HCT116 (cell line): ENCODE results near the gene ELP1. TPM values are rescaled to one million over a fixed set of nuclear protein-coding genes. Genes with fewer than 3 reads are reported as not detected.

Experiments used
- ATAC-seq: fragments of 200-7000 bp; cut with Tn5 transposase; 2 replicates; pipeline ENCODE4 v1.9.1; 2020; ENCODE audit warnings: mild to moderate bottlenecking, moderate library complexity
- BruUV-seq: library from RNA; stranded (reverse); fragments of 400-500 nt; replicated peaks from 2 replicates; lab custom pipeline; 2021; lab: Mats Ljungman, UMichigan
- CTCF ChIA-PET: fragments of 300-600 bp; sonication (Branson Sonifier 250); formaldehyde crosslinking; loops from one replicate; lab custom pipeline; 2021; ENCODE audit warnings: antibody characterized with exemption; lab: Charles Lee
- POLR2A ChIA-PET: fragments of 300-600, 350-600 bp; sonication (Branson Sonifier 250); formaldehyde crosslinking; loops from one replicate; lab custom pipeline; 2021; ENCODE audit warnings: antibody characterized with exemption; lab: Charles Lee
- RAD21 ChIA-PET, 2 experiments: fragments of 300-600 bp; sonication (Branson Sonifier 250); formaldehyde crosslinking; loops; one replicate each; lab custom pipeline; 2023; ENCODE audit warnings: low total read pairs in 2 of 2; ENCODE audit not compliant: uncharacterized antibody in 2 of 2, unreplicated experiment in 2 of 2, low non-redundant PET in 1 of 2; lab: Charles Lee
- DNase-seq: peaks from one replicate; pipeline ENCODE4 v3.0.0-alpha.2; 2010; ENCODE audit warnings: low read depth, low spot score
- H2AFZ ChIP-seq: fragments of 200-600 bp; shearing (Covaris generic), sonication (generic); 2 replicates; pipeline ENCODE4 v1.6.1; 2017; ENCODE audit warnings: low read depth, mixed run types, mixed read lengths, antibody characterized with exemption, low read length; ENCODE audit not compliant: poor library complexity, severe bottlenecking
- H3K27ac ChIP-seq: 2 replicates; pipeline ENCODE4 v1.5.1; 2012; ENCODE audit warnings: low read depth, low read length
- H3K27me3 ChIP-seq: fragments of 200-600 bp; sonication (generic); 2 replicates; pipeline ENCODE4 v1.6.1; 2016; ENCODE audit warnings: mixed run types, low read length, mixed read lengths; ENCODE audit not compliant: insufficient read depth
- H3K36me3 ChIP-seq, 2 experiments: fragments of 200-500 bp in 1 of 2; fragments of 200-600 bp in 1 of 2; sonication (Bioruptor generic) in 1 of 2; sonication (generic) in 1 of 2; 2 replicates each; pipeline versions ENCODE4 v1.5.1 to v1.6.1; 2014 to 2016; ENCODE audit warnings: low read length in 2 of 2, inconsistent platforms in 1 of 2, mixed read lengths in 1 of 2, mixed run types in 1 of 2; ENCODE audit not compliant: insufficient read depth in 2 of 2, control insufficient read depth in 1 of 2
- H3K4me1 ChIP-seq, 2 experiments: fragments of 200-600 bp in 1 of 2; sonication (generic) in 1 of 2; 2 replicates each; pipeline versions ENCODE4 v1.5.1 to v1.6.1; 2012 to 2017; ENCODE audit warnings: low read length in 2 of 2, inconsistent platforms in 1 of 2, mild to moderate bottlenecking in 1 of 2, mixed read lengths in 1 of 2, mixed run types in 1 of 2, moderate library complexity in 1 of 2; ENCODE audit not compliant: insufficient read depth in 2 of 2, control insufficient read depth in 1 of 2
- H3K4me2 ChIP-seq: fragments of 200-600 bp; sonication (generic); 2 replicates; pipeline ENCODE4 v1.6.1; 2017; ENCODE audit warnings: mixed run types, low read length, mixed read lengths
- H3K4me3 ChIP-seq, 2 experiments: fragments of 200-600 bp in 1 of 2; sonication (generic) in 1 of 2; replicated peaks in 1 of 2; 2 replicates each; pipeline ENCODE4 v1.5.1; 2011 to 2016; ENCODE audit warnings: low read length in 2 of 2, control low read depth in 1 of 2, low read depth in 1 of 2, mild to moderate bottlenecking in 1 of 2, mixed read lengths in 1 of 2, mixed run types in 1 of 2
- H3K79me2 ChIP-seq: fragments of 200-600 bp; sonication (generic); 2 replicates; pipeline ENCODE4 v1.6.1; 2017; ENCODE audit warnings: mild to moderate bottlenecking, mixed run types, low read length, moderate library complexity, mixed read lengths; ENCODE audit not compliant: insufficient read depth
- H3K9ac ChIP-seq: fragments of 200-600 bp; sonication (generic); 2 replicates; pipeline ENCODE4 v1.6.1; 2016; ENCODE audit warnings: low read length, mixed read lengths
- H3K9me2 ChIP-seq: fragments of 200-600 bp; sonication (generic), shearing (Covaris generic); 2 replicates; pipeline ENCODE4 v1.6.1; 2017; ENCODE audit warnings: mixed run types, mild to moderate bottlenecking, moderate library complexity; ENCODE audit not compliant: insufficient read depth
- H3K9me3 ChIP-seq, 2 experiments: fragments of 200-500 bp in 1 of 2; fragments of 200-600 bp in 1 of 2; sonication (Bioruptor generic) in 1 of 2; sonication (generic) in 1 of 2; 2 replicates each; pipeline ENCODE4 v1.6.1; 2014 to 2017; ENCODE audit warnings: low read length in 2 of 2, mixed read lengths in 2 of 2, inconsistent platforms in 1 of 2, low read depth in 1 of 2, mild to moderate bottlenecking in 1 of 2, mixed run types in 1 of 2, moderate library complexity in 1 of 2; ENCODE audit not compliant: control insufficient read depth in 1 of 2, insufficient read depth in 1 of 2
- H4K20me1 ChIP-seq: fragments of 200-600 bp; sonication (generic), shearing (Covaris generic); 2 replicates; pipeline ENCODE4 v1.6.1; 2017; ENCODE audit warnings: mixed run types, mild to moderate bottlenecking, moderate library complexity; ENCODE audit not compliant: insufficient read depth
- CEBPB ChIP-seq: IDR thresholded peaks from 2 replicates; pipeline ENCODE4 v1.6.1; 2012; ENCODE audit warnings: low read depth
- CTCF ChIP-seq, 3 experiments: fragments of 200-600 bp in 1 of 3; sonication (generic) in 1 of 3; IDR thresholded peaks in 2 of 3; conservative IDR thresholded peaks in 1 of 3; 2 replicates each; pipeline ENCODE4 v1.5.1; 2012 to 2017; ENCODE audit warnings: low read depth in 2 of 3, low read length in 2 of 3, antibody characterized with exemption in 1 of 3, borderline replicate concordance in 1 of 3, control low read depth in 1 of 3, mild to moderate bottlenecking in 1 of 3, mixed read lengths in 1 of 3, mixed run types in 1 of 3, moderate library complexity in 1 of 3; ENCODE audit not compliant: insufficient read depth in 1 of 3
- EZH2phosphoT487 ChIP-seq: fragments of 200-600 bp; IDR thresholded peaks from 2 replicates; pipeline ENCODE4 v1.6.1; 2018; ENCODE audit warnings: antibody characterized with exemption, borderline replicate concordance
- FOSL1 ChIP-seq: IDR thresholded peaks from 2 replicates; pipeline ENCODE4 v1.6.1; 2012; ENCODE audit warnings: low read depth
- POLR2A ChIP-seq: IDR thresholded peaks from 2 replicates; pipeline ENCODE4 v1.7.0; 2011; ENCODE audit warnings: borderline replicate concordance; ENCODE audit not compliant: insufficient read depth, insufficient read length; ENCODE audit errors: extremely low read depth
- intact Hi-C: fragments of 100-400 bp; cut with micrococcal nuclease; formaldehyde crosslinking; loops from 2 replicates; pipeline ENCODE4 v1.10.0; 2022
- total RNA-seq: library from RNA; stranded (reverse); gene quantifications from one replicate; pipeline ENCODE4 v1.2.1, GENCODE V29; 2021; ENCODE audit not compliant: unreplicated experiment
- TF ChIP-seq, protein P1 (sequence below): IDR thresholded peaks from 2 replicates; pipeline ENCODE4 v1.6.1; 2012

ELP1 gene
- total RNA-seq, 1 experiment from 2014 or later, result 28.8 TPM

GRCh38 chr9:108882052-108882888, 51.7 kb downstream of the ELP1 start (continued):
- TF ChIP-seq EZH2phosphoT487 (no peak), FOSL1 (no peak), POLR2A (no peak), CEBPB (no peak), CTCF (IDR thresholded peaks at IDR 0.05 in 2 of 3, conservative IDR thresholded peaks at IDR 0.05 in 1 of 3; ENCODE audit: borderline replicate concordance in 1 of 3, insufficient read depth in 1 of 3, low read depth in 2 of 3, low read length in 2 of 3) (no peak)
- TF ChIP-seq, protein P1, sequence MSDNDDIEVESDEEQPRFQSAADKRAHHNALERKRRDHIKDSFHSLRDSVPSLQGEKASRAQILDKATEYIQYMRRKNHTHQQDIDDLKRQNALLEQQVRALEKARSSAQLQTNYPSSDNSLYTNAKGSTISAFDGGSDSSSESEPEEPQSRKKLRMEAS, result no peak
- TF ChIP-seq, all 23 proteins: peak for 0

DNA sequence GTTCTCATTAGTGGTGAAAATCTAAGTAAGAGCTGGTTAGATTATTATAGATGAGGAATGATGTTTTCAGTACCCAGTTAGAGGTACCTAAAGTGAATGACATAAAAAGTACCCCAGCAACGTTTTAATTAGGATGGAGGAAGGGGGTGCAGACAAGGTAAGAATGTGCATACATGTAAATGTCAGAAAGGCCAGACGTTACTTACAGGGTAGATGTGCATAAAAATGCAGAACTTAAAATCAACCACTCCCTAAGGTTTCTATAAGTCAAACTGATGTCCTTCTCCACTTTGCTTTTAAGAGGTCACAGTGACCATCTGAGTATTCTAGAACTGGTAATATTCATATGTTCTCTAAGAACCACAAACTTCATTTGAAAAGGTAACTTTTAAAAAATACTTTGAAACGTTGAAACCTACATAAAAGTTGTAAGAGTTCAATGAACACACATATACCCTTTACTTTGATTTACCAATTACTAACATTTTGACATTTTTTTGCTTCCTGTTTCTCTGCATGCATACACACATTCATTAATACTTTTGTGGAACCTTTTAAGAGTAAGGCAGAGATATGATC, 53.1 kb downstream of the ELP1 start:
- Histone ChIP-seq H3K9me3 (no peaks in the 10 kb centered on the region), H3K4me1 (peaks cover 4% of the 10 kb centered on the region in 2 experiments; a peak in 3 of 4 replicates), H4K20me1 (no peaks in the 10 kb centered on the region), H3K36me3 (peaks cover 20 to 22% of the 10 kb centered on the region in 2 experiments; a peak in 3 of 4 replicates), H3K4me2 (no peak overlapping the region), H3K27me3 (no peaks in the 10 kb centered on the region), H3K9ac (no peak overlapping the region), H3K27ac (no peak overlapping the region), H3K79me2 (no peaks in the 10 kb centered on the region), H3K4me3 (no peak overlapping the region), H2AFZ (no peak overlapping the region), H3K9me2 (no peaks in the 10 kb centered on the region)
- CTCF ChIA-PET, result no interaction called here
- ATAC-seq (no peak), DNase-seq (no peak)
- TF ChIP-seq, protein P1, result no peak
- intact Hi-C loops, result no loop called here
- POLR2A ChIA-PET, result no interaction called here
- RAD21 ChIA-PET, result no interaction called here
- no TSS peak for BruUV-seq
